Loucy (cell line): ENCODE data around the gene LCN15.

Experiments used
- EZH2phosphoT487 ChIP-seq: fragments of 200-600 bp; IDR thresholded peaks from 2 replicates; pipeline ENCODE4 v1.6.1; 2018; ENCODE audit warnings: antibody characterized with exemption, mild to moderate bottlenecking, moderate library complexity, borderline replicate concordance
- TF ChIP-seq, protein P1 (sequence below): fragments of 200-600 bp; sonication (generic); conservative IDR thresholded peaks from 2 replicates; pipeline ENCODE4 v1.5.1; 2014; ENCODE audit warnings: mild to moderate bottlenecking, antibody characterized with exemption, low read length

DNA sequence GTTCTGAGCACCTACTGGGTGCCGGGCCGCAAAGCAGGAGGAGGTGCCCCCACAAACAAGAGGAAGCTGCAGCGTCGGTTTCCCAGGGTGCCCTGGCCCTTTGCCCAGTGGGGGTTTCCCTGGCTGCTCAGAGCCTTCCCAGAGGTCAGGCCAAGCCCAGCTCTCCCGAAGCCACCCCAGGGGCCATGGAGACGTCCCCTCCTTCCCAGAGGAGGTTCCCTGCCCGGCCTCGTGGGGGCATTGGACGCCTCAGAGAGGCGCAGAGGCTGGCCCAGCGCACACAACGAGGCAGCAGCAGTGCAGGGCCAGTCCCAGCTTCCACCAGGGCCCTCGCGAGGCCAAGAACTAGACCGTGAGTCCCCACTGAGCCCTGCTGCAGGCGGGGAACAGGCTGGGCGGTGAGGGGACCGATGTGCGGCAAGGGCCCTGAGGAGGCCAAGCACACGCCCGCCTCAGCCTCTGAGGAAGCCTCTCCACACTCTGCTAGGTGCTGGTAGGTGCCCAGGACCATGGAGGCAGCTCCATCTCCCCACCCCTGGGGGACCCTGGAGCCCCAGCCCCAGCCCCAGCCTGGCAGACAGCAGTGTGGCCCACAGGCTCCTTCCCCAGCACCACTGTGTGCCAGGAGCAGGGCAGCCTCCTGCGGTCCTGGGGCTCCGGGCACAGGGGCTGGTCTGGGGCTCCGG is 45.0 kb downstream of the LCN15 start:
- TF ChIP-seq, protein P1, sequence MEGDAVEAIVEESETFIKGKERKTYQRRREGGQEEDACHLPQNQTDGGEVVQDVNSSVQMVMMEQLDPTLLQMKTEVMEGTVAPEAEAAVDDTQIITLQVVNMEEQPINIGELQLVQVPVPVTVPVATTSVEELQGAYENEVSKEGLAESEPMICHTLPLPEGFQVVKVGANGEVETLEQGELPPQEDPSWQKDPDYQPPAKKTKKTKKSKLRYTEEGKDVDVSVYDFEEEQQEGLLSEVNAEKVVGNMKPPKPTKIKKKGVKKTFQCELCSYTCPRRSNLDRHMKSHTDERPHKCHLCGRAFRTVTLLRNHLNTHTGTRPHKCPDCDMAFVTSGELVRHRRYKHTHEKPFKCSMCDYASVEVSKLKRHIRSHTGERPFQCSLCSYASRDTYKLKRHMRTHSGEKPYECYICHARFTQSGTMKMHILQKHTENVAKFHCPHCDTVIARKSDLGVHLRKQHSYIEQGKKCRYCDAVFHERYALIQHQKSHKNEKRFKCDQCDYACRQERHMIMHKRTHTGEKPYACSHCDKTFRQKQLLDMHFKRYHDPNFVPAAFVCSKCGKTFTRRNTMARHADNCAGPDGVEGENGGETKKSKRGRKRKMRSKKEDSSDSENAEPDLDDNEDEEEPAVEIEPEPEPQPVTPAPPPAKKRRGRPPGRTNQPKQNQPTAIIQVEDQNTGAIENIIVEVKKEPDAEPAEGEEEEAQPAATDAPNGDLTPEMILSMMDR, result no peak
- no peak for TF ChIP-seq EZH2phosphoT487
